NB4 (cell line): ENCODE measurements around the gene TMEM273.

Source experiments
- DNase-seq: peaks from one replicate; pipeline ENCODE4 v3.0.0; 2010; ENCODE audit warnings: low read depth
- H3K4me3 ChIP-seq: one replicate; pipeline ENCODE4 v1.5.1; 2011; ENCODE audit warnings: mild to moderate bottlenecking, low read depth, low read length, moderate library complexity
- CTCF ChIP-seq: IDR thresholded peaks from one replicate; pipeline ENCODE4 v1.5.1; 2012; ENCODE audit warnings: low read depth, low read length
- MAX ChIP-seq: IDR thresholded peaks from 2 replicates; pipeline ENCODE4 v1.6.1; 2011; ENCODE audit warnings: low read depth, low read length
- MYC ChIP-seq: IDR thresholded peaks from 2 replicates; pipeline ENCODE4 v1.6.1; 2011; ENCODE audit warnings: low read depth, low read length
- POLR2A ChIP-seq: IDR thresholded peaks from 2 replicates; pipeline ENCODE4 v1.6.1; 2011; ENCODE audit warnings: mild to moderate bottlenecking; ENCODE audit not compliant: insufficient read length; ENCODE audit errors: extremely low read depth

Gene TMEM273

GRCh38 chr10:49135575-49136313 is 52.4 kb downstream of the TMEM273 start:
- TF ChIP-seq POLR2A (no peak), MYC (no peak), CTCF (no peak), MAX (no peak)
- no peak overlapping the region for H3K4me3 ChIP-seq
- no peak for DNase-seq

GRCh38 chr10:49134327-49134726 is 53.9 kb downstream of the TMEM273 start:
- H3K4me3 ChIP-seq, result no peak overlapping the region
- no peak for TF ChIP-seq MYC
- no peak for TF ChIP-seq CTCF
- TF ChIP-seq POLR2A, result no peak
- no peak for TF ChIP-seq MAX
- DNase-seq, result no peak

GRCh38 chr10:49133706-49134248 is 54.4 kb downstream of the TMEM273 start, which contains the start of gene FAM170B:
FAM170B (minus strand) TSS chr10:49134021; CDS start chr10:49133918, 103 bp downstream.
- DNase-seq, result no peak
- H3K4me3 ChIP-seq, result no peak within 1 kb of the TSS
- TF ChIP-seq POLR2A (no peak), MAX (no peak), CTCF (no peak), MYC (no peak)

- TF ChIP-seq POLR2A, result no peak
- no peak for TF ChIP-seq CTCF
- TF ChIP-seq MYC, result no peak
- TF ChIP-seq MAX, result no peak
- DNase-seq, result no peak
- no peak overlapping the region for H3K4me3 ChIP-seq
Observed at GRCh38 chr10:49132362-49132737, 55.8 kb downstream of the TMEM273 start.

- no peak for DNase-seq
- TF ChIP-seq MYC (no peak), CTCF (no peak), MAX (no peak), POLR2A (no peak)
- no peak overlapping the region for H3K4me3 ChIP-seq
Observed at GRCh38 chr10:49131507-49132361, 56.5 kb downstream of the TMEM273 start.
